GM23338 (cell line): ENCODE results near the gene ADCY5. TPM values are rescaled to one million over a fixed set of nuclear protein-coding genes. Genes with fewer than 3 reads are reported as not detected.

Experiments used
- ATAC-seq: fragments of 200-7000 bp; cut with Tn5 transposase; 3 replicates; pipeline ENCODE4 v1.9.1; 2020
- DNase-seq: peaks from one replicate; pipeline ENCODE4 v3.0.0-alpha.2; 2015; ENCODE audit warnings: low spot score
- H2AFZ ChIP-seq: fragments of 200-600 bp; sonication (generic); 2 replicates; pipeline ENCODE4 v1.8.0; 2016; ENCODE audit warnings: antibody characterized with exemption, mild to moderate bottlenecking, moderate library complexity
- H3F3A ChIP-seq: fragments of 200-600 bp; sonication (generic); replicated peaks from 2 replicates; pipeline ENCODE4 v1.8.0; 2017; ENCODE audit warnings: antibody characterized with exemption, mixed run types, low read depth
- H3K27ac ChIP-seq: fragments of 200-600 bp; sonication (generic); 2 replicates; pipeline ENCODE4 v1.6.1; 2016; ENCODE audit warnings: low read depth
- H3K27me3 ChIP-seq: fragments of 200-600 bp; sonication (generic); 2 replicates; pipeline ENCODE4 v1.8.0; 2016; ENCODE audit warnings: mild to moderate bottlenecking, mixed run types, moderate library complexity; ENCODE audit not compliant: insufficient read depth
- H3K36me3 ChIP-seq: fragments of 200-600 bp; sonication (generic); 2 replicates; pipeline ENCODE4 v1.8.0; 2016; ENCODE audit warnings: mild to moderate bottlenecking; ENCODE audit not compliant: insufficient read depth
- H3K4me1 ChIP-seq: fragments of 200-600 bp; sonication (generic); 2 replicates; pipeline ENCODE4 v1.8.0; 2016; ENCODE audit warnings: mild to moderate bottlenecking, moderate library complexity; ENCODE audit not compliant: insufficient read depth
- H3K4me2 ChIP-seq: fragments of 200-600 bp; sonication (generic); 2 replicates; pipeline ENCODE4 v1.7.1; 2017; ENCODE audit warnings: mixed run types
- H3K4me3 ChIP-seq: fragments of 200-600 bp; sonication (generic); 2 replicates; pipeline ENCODE4 v1.6.1; 2016; ENCODE audit warnings: mixed run types
- H3K79me2 ChIP-seq: fragments of 200-600 bp; sonication (generic); replicated peaks from 2 replicates; pipeline ENCODE4 v1.8.0; 2017; ENCODE audit warnings: mild to moderate bottlenecking; ENCODE audit not compliant: insufficient read depth
- H3K9me2 ChIP-seq: fragments of 200-600 bp; sonication (generic); 2 replicates; pipeline ENCODE4 v1.8.0; 2017; ENCODE audit not compliant: insufficient read depth
- H4K20me1 ChIP-seq: fragments of 200-600 bp; sonication (generic); replicated peaks from 2 replicates; pipeline ENCODE4 v1.8.0; 2017; ENCODE audit warnings: mild to moderate bottlenecking; ENCODE audit not compliant: insufficient read depth
- H3K27ac Mint-ChIP-seq: 2 replicates; pipeline ENCODE4 v1.8.0; 2020; ENCODE audit warnings: inconsistent platforms, mild to moderate bottlenecking, moderate library complexity, mixed read lengths
- H3K27me3 Mint-ChIP-seq: 3 replicates; pipeline ENCODE4 v1.8.0; 2022; ENCODE audit warnings: low read depth, mild to moderate bottlenecking, moderate library complexity, mixed read lengths, inconsistent platforms; ENCODE audit not compliant: insufficient read depth, poor library complexity
- H3K36me3 Mint-ChIP-seq: 3 replicates; pipeline ENCODE4 v1.8.0; 2021; ENCODE audit warnings: low read depth, mild to moderate bottlenecking, inconsistent platforms, moderate library complexity, mixed read lengths
- H3K4me1 Mint-ChIP-seq: 3 replicates; pipeline ENCODE4 v1.8.0; 2020; ENCODE audit warnings: mild to moderate bottlenecking, inconsistent platforms, mixed read lengths
- H3K4me3 Mint-ChIP-seq: 3 replicates; pipeline ENCODE4 v1.8.0; 2021; ENCODE audit warnings: moderate library complexity, mild to moderate bottlenecking, inconsistent platforms, mixed read lengths
- H3K9me3 Mint-ChIP-seq: 3 replicates; pipeline ENCODE4 v1.8.0; 2020; ENCODE audit warnings: moderate library complexity, mild to moderate bottlenecking, inconsistent platforms, mixed read lengths
- CREB1 ChIP-seq: fragments of 250-450 bp; sonication (Bioruptor Pico); IDR thresholded peaks from 2 replicates; pipeline ENCODE4 v1.5.0; 2020; ENCODE audit warnings: low read depth, mild to moderate bottlenecking, moderate library complexity
- JUNB ChIP-seq: IDR thresholded peaks from one replicate; pipeline ENCODE4 v1.6.1; 2016; ENCODE audit warnings: antibody characterized with exemption; ENCODE audit not compliant: unreplicated experiment
- NANOG ChIP-seq: IDR thresholded peaks from 2 replicates; pipeline ENCODE4 v1.6.1; 2016; ENCODE audit warnings: antibody characterized with exemption, borderline replicate concordance
- POLR2AphosphoS5 ChIP-seq: IDR thresholded peaks from 2 replicates; pipeline ENCODE4 v1.6.1; 2016; ENCODE audit warnings: antibody characterized with exemption, low read depth
- STAT1 ChIP-seq: IDR thresholded peaks from one replicate; pipeline ENCODE4 v1.6.1; 2016; ENCODE audit warnings: antibody characterized with exemption; ENCODE audit not compliant: unreplicated experiment
- ZNF114 ChIP-seq: fragments of 250-450 bp; sonication (Bioruptor Pico); IDR thresholded peaks from 2 replicates; pipeline ENCODE4 v1.5.0; 2020; ENCODE audit warnings: mild to moderate bottlenecking, moderate library complexity
- ZNF331 ChIP-seq: fragments of 250-450 bp; sonication (Bioruptor Pico); IDR thresholded peaks from 2 replicates; pipeline ENCODE4 v1.5.0; 2020; ENCODE audit warnings: low read depth, mild to moderate bottlenecking, moderate library complexity
- polyA plus RNA-seq: library from polyadenylated mRNA; unstranded; fragments of >200 nt; fragmentation: Nextera tagmentation; extraction: Ambion mirVana; gene quantifications from 2 replicates; pipeline ENCODE4 v1.2.1, GENCODE V29; 2016
- total RNA-seq: library from RNA; depleted of rRNA; stranded (reverse); fragments of >200 nt; shearing (Covaris generic); gene quantifications from 2 replicates; pipeline ENCODE4 v1.2.3, GENCODE V29; 2014
- TF ChIP-seq, protein P1 (sequence below): fragments of 250-450 bp; sonication (Bioruptor Pico); IDR thresholded peaks from 2 replicates; pipeline ENCODE4 v1.5.0; 2020; ENCODE audit warnings: mild to moderate bottlenecking, moderate library complexity
- TF ChIP-seq, protein P2 (sequence below): IDR thresholded peaks from one replicate; pipeline ENCODE4 v1.6.1; 2018; ENCODE audit warnings: antibody characterized with exemption; ENCODE audit not compliant: unreplicated experiment
- TF ChIP-seq, protein P3 (sequence below), 2 experiments: fragments of 200-600 bp in 1 of 2; sonication (generic) in 1 of 2; conservative IDR thresholded peaks; 2 replicates each; pipeline versions ENCODE4 v1.5.1 to v1.6.1; 2016 to 2017; ENCODE audit warnings: antibody characterized with exemption in 2 of 2, low read depth in 2 of 2, mild to moderate bottlenecking in 2 of 2, moderate library complexity in 1 of 2

ADCY5 gene
- total and polyA plus RNA-seq, 2 experiments from 2014 or later = 3.5 to 10.2 TPM

DNA sequence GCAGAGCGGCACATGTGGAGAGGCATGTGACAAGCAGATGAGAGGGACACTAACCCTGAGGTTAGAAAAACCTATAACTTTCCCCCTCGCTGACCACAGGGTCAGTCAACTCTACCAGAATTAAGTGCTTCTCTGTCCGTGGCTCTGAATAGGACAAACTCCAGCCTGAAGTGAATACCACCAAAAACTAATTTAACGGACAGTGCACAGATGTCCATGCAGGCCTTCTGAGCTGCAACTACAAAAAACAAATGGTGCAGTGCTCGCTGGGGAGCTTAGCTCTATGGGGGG lies 59.3 kb downstream of the ADCY5 start:
- peaks cover 22% of the 10 kb centered on the region for H3K4me1 Mint-ChIP-seq

More for the DNA sequence above, 59.3 kb downstream of the ADCY5 start:
- DNase-seq (no peak), ATAC-seq (no peak)
- Histone ChIP-seq H3K36me3 (no peaks in the 10 kb centered on the region), H3K4me1 (0 out of 2 replicates have a peak, but pooled peaks cover 4% of the 10 kb centered on the region), H3K27ac (no peak overlapping the region), H3K27me3 (no peaks in the 10 kb centered on the region), H4K20me1 (no peaks in the 10 kb centered on the region), H3K79me2 (no peaks in the 10 kb centered on the region), H3F3A (no peaks in the 10 kb centered on the region), H2AFZ (no peak overlapping the region), H3K4me3 (no peak overlapping the region), H3K9me2 (no peaks in the 10 kb centered on the region; the same call in 1 of the 2 replicates), H3K4me2 (no peak overlapping the region)
- no peak overlapping the region for H3K4me3 Mint-ChIP-seq
- peaks cover 15% of the 10 kb centered on the region for H3K27me3 Mint-ChIP-seq
- H3K27ac Mint-ChIP-seq = no peak overlapping the region
- H3K36me3 Mint-ChIP-seq = no peaks in the 10 kb centered on the region
- TF ChIP-seq NANOG (no peak), STAT1 (no peak), JUNB (no peak), ZNF114 (CRISPR knock-in tag) (no peak), ZNF331 (CRISPR knock-in tag) (no peak), POLR2AphosphoS5 (no peak), CREB1 (CRISPR knock-in tag) (no peak)
- TF ChIP-seq, protein P1, sequence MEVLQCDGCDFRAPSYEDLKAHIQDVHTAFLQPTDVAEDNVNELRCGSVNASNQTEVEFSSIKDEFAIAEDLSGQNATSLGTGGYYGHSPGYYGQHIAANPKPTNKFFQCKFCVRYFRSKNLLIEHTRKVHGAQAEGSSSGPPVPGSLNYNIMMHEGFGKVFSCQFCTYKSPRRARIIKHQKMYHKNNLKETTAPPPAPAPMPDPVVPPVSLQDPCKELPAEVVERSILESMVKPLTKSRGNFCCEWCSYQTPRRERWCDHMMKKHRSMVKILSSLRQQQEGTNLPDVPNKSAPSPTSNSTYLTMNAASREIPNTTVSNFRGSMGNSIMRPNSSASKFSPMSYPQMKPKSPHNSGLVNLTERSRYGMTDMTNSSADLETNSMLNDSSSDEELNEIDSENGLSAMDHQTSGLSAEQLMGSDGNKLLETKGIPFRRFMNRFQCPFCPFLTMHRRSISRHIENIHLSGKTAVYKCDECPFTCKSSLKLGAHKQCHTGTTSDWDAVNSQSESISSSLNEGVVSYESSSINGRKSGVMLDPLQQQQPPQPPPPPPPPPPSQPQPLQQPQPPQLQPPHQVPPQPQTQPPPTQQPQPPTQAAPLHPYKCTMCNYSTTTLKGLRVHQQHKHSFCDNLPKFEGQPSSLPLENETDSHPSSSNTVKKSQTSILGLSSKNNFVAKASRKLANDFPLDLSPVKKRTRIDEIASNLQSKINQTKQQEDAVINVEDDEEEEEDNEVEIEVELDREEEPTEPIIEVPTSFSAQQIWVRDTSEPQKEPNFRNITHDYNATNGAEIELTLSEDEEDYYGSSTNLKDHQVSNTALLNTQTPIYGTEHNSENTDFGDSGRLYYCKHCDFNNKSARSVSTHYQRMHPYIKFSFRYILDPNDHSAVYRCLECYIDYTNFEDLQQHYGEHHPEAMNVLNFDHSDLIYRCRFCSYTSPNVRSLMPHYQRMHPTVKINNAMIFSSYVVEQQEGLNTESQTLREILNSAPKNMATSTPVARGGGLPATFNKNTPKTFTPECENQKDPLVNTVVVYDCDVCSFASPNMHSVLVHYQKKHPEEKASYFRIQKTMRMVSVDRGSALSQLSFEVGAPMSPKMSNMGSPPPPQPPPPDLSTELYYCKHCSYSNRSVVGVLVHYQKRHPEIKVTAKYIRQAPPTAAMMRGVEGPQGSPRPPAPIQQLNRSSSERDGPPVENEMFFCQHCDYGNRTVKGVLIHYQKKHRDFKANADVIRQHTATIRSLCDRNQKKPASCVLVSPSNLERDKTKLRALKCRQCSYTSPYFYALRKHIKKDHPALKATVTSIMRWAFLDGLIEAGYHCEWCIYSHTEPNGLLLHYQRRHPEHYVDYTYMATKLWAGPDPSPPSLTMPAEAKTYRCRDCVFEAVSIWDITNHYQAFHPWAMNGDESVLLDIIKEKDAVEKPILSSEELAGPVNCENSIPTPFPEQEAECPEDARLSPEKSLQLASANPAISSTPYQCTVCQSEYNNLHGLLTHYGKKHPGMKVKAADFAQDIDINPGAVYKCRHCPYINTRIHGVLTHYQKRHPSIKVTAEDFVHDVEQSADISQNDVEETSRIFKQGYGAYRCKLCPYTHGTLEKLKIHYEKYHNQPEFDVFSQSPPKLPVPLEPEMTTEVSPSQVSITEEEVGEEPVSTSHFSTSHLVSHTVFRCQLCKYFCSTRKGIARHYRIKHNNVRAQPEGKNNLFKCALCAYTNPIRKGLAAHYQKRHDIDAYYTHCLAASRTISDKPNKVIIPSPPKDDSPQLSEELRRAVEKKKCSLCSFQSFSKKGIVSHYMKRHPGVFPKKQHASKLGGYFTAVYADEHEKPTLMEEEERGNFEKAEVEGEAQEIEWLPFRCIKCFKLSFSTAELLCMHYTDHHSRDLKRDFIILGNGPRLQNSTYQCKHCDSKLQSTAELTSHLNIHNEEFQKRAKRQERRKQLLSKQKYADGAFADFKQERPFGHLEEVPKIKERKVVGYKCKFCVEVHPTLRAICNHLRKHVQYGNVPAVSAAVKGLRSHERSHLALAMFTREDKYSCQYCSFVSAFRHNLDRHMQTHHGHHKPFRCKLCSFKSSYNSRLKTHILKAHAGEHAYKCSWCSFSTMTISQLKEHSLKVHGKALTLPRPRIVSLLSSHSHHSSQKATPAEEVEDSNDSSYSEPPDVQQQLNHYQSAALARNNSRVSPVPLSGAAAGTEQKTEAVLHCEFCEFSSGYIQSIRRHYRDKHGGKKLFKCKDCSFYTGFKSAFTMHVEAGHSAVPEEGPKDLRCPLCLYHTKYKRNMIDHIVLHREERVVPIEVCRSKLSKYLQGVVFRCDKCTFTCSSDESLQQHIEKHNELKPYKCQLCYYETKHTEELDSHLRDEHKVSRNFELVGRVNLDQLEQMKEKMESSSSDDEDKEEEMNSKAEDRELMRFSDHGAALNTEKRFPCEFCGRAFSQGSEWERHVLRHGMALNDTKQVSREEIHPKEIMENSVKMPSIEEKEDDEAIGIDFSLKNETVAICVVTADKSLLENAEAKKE (CRISPR knock-in tag) = no peak
- TF ChIP-seq, protein P2, sequence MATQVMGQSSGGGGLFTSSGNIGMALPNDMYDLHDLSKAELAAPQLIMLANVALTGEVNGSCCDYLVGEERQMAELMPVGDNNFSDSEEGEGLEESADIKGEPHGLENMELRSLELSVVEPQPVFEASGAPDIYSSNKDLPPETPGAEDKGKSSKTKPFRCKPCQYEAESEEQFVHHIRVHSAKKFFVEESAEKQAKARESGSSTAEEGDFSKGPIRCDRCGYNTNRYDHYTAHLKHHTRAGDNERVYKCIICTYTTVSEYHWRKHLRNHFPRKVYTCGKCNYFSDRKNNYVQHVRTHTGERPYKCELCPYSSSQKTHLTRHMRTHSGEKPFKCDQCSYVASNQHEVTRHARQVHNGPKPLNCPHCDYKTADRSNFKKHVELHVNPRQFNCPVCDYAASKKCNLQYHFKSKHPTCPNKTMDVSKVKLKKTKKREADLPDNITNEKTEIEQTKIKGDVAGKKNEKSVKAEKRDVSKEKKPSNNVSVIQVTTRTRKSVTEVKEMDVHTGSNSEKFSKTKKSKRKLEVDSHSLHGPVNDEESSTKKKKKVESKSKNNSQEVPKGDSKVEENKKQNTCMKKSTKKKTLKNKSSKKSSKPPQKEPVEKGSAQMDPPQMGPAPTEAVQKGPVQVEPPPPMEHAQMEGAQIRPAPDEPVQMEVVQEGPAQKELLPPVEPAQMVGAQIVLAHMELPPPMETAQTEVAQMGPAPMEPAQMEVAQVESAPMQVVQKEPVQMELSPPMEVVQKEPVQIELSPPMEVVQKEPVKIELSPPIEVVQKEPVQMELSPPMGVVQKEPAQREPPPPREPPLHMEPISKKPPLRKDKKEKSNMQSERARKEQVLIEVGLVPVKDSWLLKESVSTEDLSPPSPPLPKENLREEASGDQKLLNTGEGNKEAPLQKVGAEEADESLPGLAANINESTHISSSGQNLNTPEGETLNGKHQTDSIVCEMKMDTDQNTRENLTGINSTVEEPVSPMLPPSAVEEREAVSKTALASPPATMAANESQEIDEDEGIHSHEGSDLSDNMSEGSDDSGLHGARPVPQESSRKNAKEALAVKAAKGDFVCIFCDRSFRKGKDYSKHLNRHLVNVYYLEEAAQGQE = no peak
- TF ChIP-seq, protein P3, sequence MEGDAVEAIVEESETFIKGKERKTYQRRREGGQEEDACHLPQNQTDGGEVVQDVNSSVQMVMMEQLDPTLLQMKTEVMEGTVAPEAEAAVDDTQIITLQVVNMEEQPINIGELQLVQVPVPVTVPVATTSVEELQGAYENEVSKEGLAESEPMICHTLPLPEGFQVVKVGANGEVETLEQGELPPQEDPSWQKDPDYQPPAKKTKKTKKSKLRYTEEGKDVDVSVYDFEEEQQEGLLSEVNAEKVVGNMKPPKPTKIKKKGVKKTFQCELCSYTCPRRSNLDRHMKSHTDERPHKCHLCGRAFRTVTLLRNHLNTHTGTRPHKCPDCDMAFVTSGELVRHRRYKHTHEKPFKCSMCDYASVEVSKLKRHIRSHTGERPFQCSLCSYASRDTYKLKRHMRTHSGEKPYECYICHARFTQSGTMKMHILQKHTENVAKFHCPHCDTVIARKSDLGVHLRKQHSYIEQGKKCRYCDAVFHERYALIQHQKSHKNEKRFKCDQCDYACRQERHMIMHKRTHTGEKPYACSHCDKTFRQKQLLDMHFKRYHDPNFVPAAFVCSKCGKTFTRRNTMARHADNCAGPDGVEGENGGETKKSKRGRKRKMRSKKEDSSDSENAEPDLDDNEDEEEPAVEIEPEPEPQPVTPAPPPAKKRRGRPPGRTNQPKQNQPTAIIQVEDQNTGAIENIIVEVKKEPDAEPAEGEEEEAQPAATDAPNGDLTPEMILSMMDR (conservative IDR thresholded peaks at IDR 0.05; ENCODE audit: low read depth in 2 of 2) = no peak
- no peaks in the 10 kb centered on the region for H3K9me3 Mint-ChIP-seq
